GM19240 (cell line): ENCODE results near the gene CPZ.
"Not testable (repeated sequence)": the region's sequence is repeated elsewhere in the genome, so short reads cannot be mapped to it uniquely, and the experiment has no call there.

Source experiments
- DNase-seq: peaks from one replicate; pipeline ENCODE4 v3.0.0; 2011; ENCODE audit warnings: low spot score; ENCODE audit not compliant: insufficient read length

Gene CPZ

GRCh38 chr4:8649631-8650361 lies 57.2 kb downstream of the CPZ start:
- DNase-seq: no peak

GRCh38 chr4:8651661-8652180 lies 59.2 kb downstream of the CPZ start:
- DNase-seq: no peak

GRCh38 chr4:8652181-8653078 lies 59.9 kb downstream of the CPZ start:
- DNase-seq: no peak

GRCh38 chr4:8653326-8654000 lies 60.9 kb downstream of the CPZ start:
- DNase-seq: no peak

- not testable (repeated sequence) for DNase-seq
These were observed 61.6 kb downstream of the CPZ start for GRCh38 chr4:8654139-8654538.

- no peak for DNase-seq
These were observed 63.0 kb downstream of the CPZ start for GRCh38 chr4:8655411-8656184.

GRCh38 chr4:8656185-8656517 lies 63.6 kb downstream of the CPZ start:
- no peak for DNase-seq

- DNase-seq: no peak
These were observed 64.3 kb downstream of the CPZ start for GRCh38 chr4:8656711-8657380.

- no peak for DNase-seq
These were observed 65.0 kb downstream of the CPZ start for GRCh38 chr4:8657381-8658088.

GRCh38 chr4:8662776-8663175 lies 70.2 kb downstream of the CPZ start:
- DNase-seq: no peak

GRCh38 chr4:8664031-8664805 lies 71.7 kb downstream of the CPZ start:
- no peak for DNase-seq

- DNase-seq: no peak
These were observed 72.4 kb downstream of the CPZ start for GRCh38 chr4:8664976-8665375.

GRCh38 chr4:8665406-8666360 lies 73.1 kb downstream of the CPZ start:
- DNase-seq: no peak

- no peak for DNase-seq
These were observed 74.0 kb downstream of the CPZ start for GRCh38 chr4:8666581-8666980.
